Stimulated activated CD8-positive, alpha-beta memory T cell treated with anti-CD3 and anti-CD28 coated beads, Interleukin-7, amount 100 ng/mL, for 4 hours (primary cell): Measurements from ENCODE around the gene C11orf97.
"Not testable (repeated sequence)": the region's sequence is repeated elsewhere in the genome, so short reads cannot be mapped to it uniquely, and the experiment has no call there.

Experiments
- DNase-seq, 2 donors: peaks; one replicate each; pipeline ENCODE4 v3.0.0-alpha.2; 2020; ENCODE audit warnings: low read depth in 2 of 2

The C11orf97 gene, protein sequence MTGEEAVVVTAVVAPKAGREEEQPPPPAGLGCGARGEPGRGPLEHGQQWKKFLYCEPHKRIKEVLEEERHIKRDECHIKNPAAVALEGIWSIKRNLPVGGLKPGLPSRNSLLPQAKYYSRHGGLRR

DNA sequence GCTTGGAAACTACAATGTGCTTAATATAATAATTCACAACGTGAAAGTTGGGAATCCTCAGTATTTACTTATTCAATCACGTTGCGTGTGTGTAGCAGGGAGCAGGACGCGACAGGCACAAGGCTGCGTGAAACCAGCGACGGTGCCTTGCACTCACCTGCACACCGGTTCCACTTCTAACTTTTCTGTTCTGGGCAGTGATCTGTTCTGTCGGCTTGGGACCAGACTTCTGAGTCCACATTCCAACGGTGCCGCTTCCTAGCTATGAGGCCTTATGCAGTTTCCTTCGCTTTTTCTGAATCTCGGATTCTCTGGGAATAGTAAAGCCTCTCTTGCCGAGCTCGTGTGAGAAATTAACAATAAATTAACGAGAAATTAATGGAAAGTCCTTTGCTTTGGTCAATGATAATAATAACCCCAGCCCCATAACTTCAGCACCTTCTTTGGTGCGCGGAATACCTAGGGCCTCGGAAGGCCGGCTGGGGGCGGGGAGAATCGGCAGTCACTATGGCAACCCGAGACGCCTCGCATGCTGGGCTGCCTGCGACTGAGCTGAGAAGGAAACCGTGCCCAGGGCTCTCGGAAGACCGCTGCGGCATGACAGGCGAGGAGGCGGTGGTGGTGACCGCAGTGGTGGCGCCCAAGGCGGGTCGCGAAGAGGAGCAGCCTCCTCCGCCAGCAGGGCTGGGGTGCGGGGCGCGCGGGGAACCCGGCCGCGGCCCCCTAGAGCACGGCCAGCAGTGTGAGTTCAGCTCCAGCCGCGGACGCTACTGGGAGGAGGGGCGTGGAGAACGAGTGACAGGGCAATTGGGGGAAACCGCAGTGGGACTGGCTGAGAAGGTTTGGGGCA lies at the start of gene C11orf97:
TSS of gene C11orf97 (plus strand) at position 530 of the 850 bp plus-strand sequence. CDS start at position 598, 68 bp downstream.
- peak; percentile 29 to 53 for DNase-seq

DNA sequence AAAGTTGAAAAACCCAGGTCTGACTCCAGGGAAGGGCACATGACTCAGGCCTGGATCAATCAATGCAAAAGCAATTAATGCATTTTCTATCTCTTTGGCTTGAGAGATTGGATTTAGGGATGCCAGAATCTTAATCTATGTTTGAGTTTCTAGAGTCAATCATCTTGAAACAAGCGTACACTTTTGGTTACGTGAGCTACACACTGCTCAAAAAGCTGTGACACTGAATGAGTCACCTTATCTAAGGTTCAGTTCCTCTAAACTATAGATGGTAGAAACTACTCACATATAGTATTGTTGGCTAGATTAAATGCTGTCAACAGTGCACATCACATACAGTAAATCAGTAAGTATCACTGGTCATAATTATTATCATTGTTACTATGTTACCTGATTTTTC lies 42.8 kb upstream of the C11orf97 start:
- no peak for DNase-seq

DNA sequence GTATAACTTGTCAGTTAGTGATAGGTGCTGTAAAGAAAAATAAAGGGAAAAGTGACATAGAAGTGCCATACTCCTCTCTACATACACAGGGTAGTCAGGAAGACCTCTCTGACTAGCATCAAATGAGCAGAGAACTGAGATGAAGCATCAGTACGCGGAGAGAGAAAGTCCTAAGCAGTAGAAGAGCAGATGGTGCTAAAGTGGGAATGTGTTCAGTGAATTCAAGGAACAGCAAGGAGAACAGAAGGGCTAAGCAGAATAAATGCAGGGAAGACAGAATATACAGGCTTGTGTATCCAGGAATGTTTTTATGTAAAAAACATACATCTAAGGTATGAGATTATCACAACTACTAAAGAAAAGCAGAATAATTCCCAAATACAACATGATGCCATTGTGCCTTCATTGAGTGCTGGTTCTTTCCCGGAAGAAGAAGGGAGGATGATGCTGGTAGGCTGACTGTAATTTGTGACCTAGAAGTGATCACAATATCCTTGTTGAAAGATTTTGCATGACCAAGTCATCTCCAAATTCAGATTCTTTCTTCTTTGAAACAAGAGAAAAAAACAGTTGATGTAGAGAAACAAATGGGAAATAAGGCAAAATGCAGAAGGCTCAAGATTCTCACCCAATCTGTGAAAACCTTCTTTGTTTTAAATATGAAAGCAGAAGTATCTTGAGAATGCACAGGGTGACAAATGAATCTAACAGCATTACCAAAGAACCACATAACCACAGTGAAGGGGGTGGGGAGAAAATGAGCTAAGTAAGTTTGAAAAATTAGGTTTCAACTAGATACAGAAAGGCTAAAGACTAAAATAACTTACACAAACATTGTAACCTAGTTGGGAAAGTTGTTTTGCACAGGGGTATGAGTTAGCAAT lies 39.1 kb upstream of the C11orf97 start:
- no peak for DNase-seq

DNA sequence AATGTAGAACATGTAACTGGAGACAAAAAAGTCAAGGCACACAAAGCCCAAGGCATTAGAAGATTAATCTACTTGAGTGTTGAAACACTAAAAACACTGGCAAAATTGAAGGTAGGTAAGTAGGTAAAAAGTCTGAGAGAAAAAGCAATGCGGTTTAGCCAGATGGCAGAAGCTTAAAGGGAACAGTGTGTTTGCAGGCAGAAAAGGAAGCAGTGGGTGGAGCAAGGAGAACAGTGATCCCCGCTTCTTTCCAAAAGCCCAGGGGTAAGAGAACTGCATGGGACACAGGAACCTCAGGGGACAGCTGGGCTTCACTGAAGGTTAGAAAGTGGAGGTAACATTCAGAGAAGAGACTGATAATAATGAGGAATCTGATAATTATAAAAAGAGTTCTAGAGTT lies 34.6 kb upstream of the C11orf97 start:
- no peak for DNase-seq

DNA sequence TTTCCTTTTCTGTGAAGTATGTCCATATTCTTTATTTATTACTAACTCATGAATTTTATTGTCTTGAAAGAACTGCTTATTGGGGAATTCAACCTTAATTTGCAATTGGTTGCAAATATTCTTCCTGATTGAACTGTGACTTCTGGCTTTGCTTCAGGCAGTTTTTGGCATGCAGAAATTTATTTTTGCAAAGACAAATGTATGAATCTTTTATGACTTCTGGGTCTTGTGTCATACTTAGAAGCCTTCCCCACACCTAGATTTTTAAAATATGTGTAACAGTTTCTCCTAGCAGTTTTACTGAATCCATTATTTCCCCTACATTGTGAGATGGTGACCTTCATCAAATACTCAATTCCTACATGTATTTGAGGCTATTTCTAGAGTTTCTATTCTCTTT lies 30.9 kb upstream of the C11orf97 start:
- no peak for DNase-seq

DNA sequence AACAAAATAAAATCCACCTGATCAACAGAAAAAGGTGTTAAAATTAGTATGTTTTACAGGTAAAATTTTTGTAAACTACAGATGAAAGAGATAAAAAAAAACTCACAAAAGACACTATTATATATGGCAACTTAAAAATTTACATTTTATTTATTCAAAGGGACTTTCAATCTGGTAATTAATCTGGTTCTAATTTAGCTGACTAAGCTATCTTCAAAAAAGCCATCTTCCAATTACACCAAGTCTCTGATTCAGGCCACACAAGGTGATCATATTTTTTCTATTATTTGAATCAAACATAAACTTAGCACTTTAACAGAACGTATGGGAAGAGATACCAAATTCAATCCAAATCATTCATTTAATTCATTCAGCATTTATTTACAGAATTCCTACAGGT lies 26.2 kb upstream of the C11orf97 start:
- DNase-seq, result no peak

DNA sequence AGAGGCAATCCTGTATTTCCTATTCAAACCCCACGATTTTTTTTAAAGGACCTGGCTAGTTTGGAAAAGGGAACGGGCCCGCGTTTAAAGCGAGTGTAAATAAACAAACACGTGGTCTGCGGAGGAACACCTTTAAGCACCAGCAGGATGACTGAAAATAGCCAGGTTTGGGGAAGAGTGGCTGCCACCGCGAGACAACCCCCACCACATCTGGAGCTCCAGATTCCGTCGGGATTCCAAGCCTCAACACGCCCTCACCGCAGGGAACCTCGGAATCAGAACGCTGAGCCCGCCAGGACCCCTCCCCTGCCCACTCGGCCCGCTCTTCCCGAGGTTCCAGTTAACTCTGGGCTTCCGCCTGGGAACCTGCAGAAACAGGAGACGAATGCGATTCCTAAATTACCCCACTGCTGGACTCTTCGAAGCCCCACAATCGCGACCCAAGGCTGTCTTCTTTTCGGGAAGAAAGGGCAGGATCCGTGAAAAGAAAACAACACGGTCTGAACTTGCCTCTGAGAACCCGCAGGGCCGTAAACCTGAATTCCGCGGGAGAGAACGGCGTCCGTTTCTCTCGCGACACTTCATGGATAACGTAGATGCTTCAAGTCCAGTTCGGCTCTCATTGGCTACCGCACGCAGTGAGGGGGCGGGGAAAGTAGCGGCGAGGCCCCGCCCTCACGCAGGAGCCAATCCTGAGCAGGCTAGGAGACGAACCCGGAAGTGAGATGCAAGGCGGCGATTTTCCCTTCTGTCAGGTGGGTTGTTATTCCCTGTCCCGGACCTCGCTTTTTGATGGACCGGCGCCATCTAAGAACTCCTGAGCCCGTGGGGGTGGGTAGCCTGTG lies 18.8 kb upstream of the C11orf97 start, which contains the start of the genes ANKRD49 and MRE11:
TSS of gene ANKRD49 (plus strand) at position 704 of the 845 bp plus-strand sequence. CDS start 2,710 bp downstream, outside the sequence.
TSS of gene MRE11 (minus strand) at position 564 of the 845 bp plus-strand sequence. CDS start 1,043 bp downstream, outside the sequence.
- DNase-seq, result peak; percentile 93 to 95

DNA sequence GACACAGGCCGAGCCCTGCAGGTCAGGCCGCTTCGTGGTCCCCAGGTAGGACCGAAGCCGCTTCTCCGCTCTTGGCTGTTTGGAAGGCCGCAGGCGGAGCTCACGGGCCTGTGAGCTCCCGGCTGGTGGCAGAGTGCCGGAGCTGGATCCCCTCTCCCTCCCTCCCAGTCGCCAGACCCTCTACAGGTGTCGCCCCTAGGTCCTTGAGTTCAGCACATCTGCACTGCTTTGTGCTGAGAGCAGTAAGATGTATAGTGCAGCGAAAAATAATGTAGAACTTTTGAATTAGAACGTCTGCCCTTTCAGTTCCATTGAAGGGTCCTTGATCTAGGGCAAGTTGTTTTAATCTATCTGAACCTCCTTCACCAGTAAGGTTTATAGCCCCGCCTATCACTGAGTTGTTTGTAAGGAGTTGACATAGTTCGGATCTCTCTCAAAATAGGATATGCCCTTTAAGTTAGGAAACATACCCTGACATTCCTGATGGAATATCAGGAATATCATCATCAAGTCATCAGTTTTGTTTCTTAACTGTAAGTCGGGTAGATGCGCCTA lies 18.1 kb upstream of the C11orf97 start:
- DNase-seq, result no peak

DNA sequence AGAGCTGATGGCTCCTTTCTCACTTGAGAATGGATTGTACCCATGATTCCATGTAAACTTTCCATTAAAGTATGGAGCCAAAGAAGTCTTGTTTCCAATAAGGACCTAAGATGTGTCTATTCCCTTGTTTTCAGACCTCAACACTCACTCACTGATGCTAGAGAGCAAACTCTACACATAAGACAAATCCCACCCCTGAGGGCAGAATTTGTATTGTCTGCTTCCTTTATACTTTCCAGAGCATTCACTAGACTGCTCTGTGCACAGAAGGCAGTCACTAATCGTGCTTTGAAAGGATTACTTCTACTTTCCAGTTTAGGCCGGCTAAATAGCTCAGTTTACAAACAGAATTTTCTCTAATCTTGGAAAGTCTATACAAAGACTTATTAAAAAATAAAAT lies 12.1 kb upstream of the C11orf97 start:
- DNase-seq, result no peak

DNA sequence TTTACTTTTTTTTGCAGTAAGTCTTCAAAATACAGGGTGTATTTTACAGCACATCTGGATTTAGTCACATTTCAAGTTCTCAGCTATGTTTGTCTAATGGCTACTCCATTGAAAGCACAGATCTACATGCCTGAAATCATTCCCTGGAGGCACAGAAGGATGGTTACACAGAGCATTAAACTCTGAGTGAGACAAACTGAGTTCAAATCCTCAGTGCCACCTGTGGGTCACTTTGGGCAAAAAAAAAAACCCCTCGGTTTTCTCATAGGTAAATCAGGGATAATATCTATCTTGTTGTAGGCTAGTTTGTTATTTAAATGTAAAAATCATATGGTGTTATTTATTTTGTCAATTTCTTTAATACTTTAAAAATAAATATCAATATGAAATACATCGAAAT lies 10.7 kb upstream of the C11orf97 start:
- DNase-seq, result no peak

DNA sequence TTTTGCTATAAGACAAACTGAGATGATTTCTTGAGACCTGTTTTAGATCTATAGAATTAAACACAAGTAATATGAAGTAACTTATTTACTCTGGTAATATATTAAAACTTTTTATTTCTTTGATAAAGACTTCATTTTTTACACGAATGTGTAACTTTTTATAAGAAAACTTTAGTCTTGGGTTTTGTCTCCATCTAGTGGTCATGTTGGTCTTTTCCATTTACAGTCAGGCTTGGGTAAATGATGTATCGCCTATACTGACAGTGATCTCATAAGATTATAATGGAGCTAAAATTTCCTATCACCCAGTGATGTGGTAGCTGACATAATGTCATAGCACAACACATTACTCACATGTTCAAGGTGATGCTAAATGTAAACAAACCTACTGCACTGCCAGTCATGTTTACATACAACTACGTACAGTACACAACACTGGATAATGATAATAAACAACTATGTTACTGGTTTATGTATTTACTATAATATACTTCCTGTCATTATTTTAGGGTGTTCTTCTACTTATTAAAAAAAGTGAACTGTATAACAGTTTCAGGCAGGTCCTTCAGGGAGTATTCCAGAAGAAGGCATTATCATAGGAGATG lies 7.5 kb upstream of the C11orf97 start:
- no peak for DNase-seq

DNA sequence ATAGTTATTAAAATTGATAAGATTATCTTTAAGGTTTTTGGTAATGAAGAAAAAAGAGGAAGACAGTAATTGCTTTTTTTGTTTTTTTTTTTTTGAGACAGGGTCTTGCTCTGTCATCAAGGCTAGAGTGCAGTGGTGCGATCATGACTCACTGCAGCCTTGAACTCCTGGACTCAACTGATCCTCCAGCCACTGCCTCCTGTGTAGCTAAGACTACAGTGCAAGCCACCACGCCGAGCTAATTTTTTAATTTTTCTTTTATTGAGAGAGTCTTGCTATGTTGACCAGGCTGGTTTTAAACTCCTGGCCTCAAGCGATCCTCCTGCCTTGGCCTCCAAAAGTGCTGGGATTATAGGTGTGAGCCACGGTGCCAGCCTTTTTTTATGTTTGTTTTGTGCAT lies 5.7 kb upstream of the C11orf97 start:
- DNase-seq, result not testable (repeated sequence)

DNA sequence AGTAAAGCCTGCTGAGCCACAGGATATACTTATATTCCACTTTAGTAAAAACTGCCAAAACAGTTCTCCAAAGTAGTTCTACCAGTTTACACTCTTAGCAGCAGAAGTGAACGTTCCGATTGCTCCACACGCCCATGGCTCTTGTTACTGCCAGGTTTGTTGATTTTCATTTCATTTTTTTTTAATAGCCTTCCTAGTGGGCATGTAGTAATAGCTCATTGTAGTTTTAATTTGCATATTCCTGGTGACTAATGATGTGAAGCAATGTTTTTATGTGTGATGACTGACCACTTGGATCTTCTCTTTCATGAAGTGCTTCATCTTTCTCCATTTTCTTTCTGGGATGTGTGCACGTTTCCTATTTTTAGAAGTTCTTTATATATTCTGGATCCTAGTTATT lies 4.8 kb upstream of the C11orf97 start:
- DNase-seq, result no peak

DNA sequence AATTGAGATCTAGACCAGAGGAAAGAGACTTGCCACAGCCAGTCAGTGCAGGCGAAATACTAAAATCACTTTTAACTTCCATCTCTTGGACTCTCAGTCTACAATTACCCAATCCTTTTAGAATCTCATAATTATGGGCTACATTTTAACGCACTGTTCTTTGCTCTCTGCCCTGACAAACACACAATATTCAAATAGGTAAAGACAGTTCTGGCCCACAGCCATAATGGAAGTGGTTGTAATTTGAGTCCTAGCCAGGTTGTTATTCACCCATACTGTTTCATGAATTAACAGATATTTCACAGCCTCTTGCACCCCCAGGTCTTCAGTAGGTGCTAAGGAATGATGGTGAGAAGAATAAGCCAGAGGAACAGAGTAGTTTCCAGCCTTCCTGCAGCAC lies 830 bp downstream of the C11orf97 start:
- DNase-seq, result no peak

DNA sequence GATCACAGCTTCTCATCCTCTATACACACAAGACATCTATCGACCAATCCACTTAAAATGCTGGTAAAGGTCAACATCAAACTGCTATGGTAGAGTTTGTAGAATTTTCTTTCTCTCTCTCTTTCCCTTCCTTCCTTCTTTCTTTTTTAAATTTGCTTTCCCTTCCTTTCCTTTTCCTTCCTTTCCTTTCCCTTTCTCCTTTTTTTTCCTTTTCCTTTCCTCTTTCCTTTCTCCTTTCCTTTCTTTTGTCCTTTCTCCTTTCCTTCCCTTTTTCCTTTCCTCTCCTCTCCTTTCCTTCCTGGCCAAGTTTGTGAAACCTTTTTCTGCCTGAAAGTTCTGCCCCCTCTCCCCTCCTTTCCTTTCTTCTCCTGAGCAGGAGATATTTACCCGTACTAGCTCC lies 3.1 kb downstream of the C11orf97 start:
- no peak for DNase-seq

DNA sequence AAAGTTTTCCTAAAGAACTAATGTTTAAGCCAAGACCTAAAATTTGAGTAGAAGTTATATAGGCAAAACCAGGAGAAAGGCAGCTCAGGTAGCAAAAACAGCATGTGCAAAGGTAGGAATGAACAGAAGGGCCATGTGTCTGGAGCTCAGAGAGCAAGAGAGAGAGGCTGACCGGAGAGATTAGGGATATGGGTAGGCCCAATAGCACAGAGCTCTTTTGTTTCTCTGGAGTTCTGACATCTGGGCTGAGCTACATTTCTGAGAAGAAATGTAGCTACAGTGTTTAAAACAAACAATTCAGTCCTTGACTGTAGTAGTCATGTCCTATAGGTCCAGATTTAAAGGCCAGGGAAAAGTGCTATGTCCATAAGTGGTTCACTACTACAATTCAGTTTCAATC lies 4.5 kb downstream of the C11orf97 start:
- no peak for DNase-seq

DNA sequence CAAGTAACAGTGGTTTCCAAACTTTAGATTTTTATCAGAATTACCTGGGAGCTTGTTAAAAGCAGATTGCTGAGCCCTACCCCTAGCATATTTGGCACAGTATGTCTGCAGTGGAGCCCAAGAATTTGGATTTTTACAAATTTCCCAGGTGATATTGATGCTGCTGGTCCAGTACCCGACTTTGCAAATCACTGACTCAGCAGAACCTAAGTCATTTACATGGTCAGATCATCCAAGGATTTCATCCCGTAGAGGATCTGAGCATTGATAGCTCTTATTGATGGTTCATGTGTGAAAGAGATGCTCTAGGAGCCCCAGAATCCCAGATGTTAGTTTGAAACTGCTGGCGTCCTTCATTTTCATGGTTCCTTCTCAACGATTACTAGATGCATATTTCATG lies 6.0 kb downstream of the C11orf97 start:
- no peak for DNase-seq

DNA sequence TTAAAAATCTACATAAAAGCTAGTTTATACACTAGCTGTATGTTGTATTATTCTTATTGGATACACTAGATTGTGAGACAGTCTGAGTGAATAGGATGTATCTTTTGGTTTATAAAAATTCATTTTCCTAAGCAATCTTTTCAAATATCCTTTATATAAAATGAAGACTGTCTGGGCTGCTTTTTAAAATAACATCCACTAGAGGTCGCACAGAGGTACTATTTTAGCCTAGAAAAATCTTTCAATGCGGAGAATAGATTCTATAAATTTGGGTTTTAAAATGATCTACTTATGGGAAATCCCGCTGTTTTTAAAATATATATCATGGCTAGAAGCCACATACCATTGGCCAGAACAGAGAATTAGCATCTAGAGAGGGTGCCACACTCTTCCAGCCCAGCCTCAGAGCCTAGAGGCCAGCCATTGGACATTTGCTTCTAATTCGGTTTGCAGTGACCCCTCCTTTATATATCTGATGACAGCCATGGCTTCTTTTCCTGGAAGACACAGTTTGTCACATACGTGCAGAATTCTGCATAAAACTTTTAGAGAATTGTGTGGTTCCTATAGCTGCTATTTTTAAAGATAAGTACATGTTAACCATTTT lies 7.3 kb downstream of the C11orf97 start:
- no peak for DNase-seq

DNA sequence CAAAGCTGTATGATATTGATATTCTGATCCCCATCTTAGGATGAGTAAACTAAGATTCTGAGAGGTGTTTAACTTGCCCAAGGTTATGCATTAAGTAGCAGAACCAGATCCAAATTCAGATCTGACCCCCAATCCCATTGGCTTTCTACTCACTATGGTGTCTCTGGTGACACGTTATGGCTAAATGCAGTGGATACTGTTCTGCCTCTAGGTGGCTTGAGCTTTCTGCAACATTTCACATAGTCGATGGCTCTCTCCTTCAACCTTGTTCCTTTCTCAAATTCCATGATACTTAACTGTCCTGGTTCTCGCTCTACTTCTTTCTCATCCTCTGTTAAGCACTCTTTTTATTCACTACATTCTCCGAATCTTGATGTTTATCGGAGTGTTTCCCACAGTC lies 9.4 kb downstream of the C11orf97 start:
- DNase-seq, result no peak

DNA sequence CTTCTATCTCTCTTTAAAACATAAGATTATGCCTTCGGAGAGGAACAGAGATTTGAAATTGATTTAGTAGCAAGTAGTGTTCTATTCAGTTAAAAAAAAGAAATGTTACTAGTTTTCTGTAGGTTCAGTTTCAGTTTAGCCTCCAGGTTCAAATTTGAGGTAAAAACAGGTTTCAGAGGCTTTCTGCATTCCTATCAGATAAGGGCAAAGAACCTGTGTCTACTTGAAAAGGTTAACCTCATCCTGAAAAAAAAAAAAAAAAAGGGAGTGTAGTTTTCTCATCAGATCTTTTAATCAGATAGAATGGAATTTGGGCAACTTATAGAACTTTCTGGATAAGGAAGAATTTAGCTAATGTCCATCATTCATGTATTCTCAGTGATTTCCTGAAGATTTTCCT lies 12.1 kb downstream of the C11orf97 start:
- no peak for DNase-seq
